AG09319 (cell line): Measurements from ENCODE around the gene PRICKLE2.

Experiments
- DNase-seq: peaks from one replicate; pipeline ENCODE4 v3.0.0-alpha.2; 2010; ENCODE audit warnings: low read depth; ENCODE audit errors: extremely low read depth
- CTCF ChIP-seq: IDR thresholded peaks from 2 replicates; pipeline ENCODE4 v1.5.1; 2011; ENCODE audit warnings: low read depth, mild to moderate bottlenecking, inconsistent platforms, low read length, moderate library complexity

Gene PRICKLE2

GRCh38 chr3:64218329-64218728 is 6.9 kb downstream of the PRICKLE2 start:
- no peak for DNase-seq
- no peak for TF ChIP-seq CTCF

- TF ChIP-seq CTCF: no peak
- no peak for DNase-seq
These were observed 8.8 kb downstream of the PRICKLE2 start for GRCh38 chr3:64216274-64217147.

- no peak for TF ChIP-seq CTCF
- DNase-seq: no peak
These were observed 9.7 kb downstream of the PRICKLE2 start for GRCh38 chr3:64215559-64215958.

- TF ChIP-seq CTCF: no peak
- DNase-seq: no peak
These were observed 10.2 kb downstream of the PRICKLE2 start for GRCh38 chr3:64215103-64215502.

- no peak for TF ChIP-seq CTCF
- DNase-seq: no peak
These were observed 10.8 kb downstream of the PRICKLE2 start for GRCh38 chr3:64214381-64215018.

GRCh38 chr3:64213962-64214379 is 11.3 kb downstream of the PRICKLE2 start:
- no peak for TF ChIP-seq CTCF
- peak; percentile 51 for DNase-seq

GRCh38 chr3:64213224-64213878 is 11.9 kb downstream of the PRICKLE2 start:
- DNase-seq: no peak
- TF ChIP-seq CTCF: no peak
